PFSK-1 (cell line): Measurements from ENCODE around the gene SPNS3.

Experiments used
- POLR2AphosphoS5 ChIP-seq: IDR thresholded peaks from 2 replicates; pipeline ENCODE4 v1.6.1; 2012; ENCODE audit warnings: low read depth, mild to moderate bottlenecking, control low read depth, low read length, moderate library complexity
- TAF1 ChIP-seq: IDR thresholded peaks from 2 replicates; pipeline ENCODE4 v1.6.1; 2012; ENCODE audit warnings: low read length, control low read depth, borderline replicate concordance; ENCODE audit not compliant: insufficient read depth
- TF ChIP-seq, protein P1 (sequence below), 2 experiments: IDR thresholded peaks; 2 replicates each; pipeline versions ENCODE4 v1.6.1 to v1.8.0; 2011 to 2012; ENCODE audit warnings: low read depth in 2 of 2, low read length in 2 of 2, control low read depth in 1 of 2, inconsistent platforms in 1 of 2, mild to moderate bottlenecking in 1 of 2, moderate library complexity in 1 of 2; ENCODE audit not compliant: insufficient read depth in 1 of 2

DNA sequence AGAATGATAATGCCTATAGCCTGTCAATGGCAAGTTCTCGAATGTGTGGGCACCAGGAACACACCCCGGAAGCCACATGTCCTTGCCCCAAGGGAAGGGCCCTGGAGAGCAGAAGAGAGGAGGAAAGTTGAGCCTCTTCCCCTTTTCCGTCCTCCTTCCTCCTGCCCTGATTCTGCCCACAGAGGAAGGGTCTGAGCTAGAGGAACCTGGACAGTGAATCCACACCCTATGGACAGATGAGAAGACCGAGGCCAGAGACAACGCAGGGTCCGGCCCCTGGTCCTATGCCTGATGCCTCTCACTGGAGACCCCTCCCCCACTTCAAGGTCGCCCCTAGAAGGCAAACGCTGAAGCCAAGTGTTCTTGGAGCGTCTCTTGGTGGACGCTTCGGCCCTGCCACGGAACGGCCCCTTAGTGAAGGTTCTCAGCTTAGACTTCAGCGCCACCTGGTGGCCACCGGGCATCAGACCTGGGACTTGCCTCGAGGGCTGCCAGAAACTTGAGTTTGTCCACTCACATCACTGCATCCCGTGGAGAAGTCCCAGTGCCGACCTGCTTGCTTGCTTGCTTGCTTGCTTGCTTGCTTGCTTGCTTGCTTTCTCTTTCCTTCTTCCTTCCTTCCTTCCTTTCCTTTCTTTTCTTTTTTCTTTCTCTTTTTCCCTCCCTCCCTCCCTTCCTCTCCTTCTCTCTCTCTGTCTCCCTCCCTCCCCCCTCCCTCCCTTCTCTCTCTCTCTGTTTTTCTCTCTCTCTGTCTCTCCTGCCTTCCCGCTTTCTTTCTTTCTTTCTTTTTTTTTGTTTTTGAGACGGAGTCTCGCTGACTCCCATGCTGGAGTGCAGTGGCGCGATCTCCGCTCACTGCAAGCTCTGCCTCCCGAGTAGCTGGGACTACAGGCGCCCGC lies 20.6 kb upstream of the SPNS3 start:
- TF ChIP-seq TAF1 (no peak), POLR2AphosphoS5 (no peak)
- TF ChIP-seq, protein P1, sequence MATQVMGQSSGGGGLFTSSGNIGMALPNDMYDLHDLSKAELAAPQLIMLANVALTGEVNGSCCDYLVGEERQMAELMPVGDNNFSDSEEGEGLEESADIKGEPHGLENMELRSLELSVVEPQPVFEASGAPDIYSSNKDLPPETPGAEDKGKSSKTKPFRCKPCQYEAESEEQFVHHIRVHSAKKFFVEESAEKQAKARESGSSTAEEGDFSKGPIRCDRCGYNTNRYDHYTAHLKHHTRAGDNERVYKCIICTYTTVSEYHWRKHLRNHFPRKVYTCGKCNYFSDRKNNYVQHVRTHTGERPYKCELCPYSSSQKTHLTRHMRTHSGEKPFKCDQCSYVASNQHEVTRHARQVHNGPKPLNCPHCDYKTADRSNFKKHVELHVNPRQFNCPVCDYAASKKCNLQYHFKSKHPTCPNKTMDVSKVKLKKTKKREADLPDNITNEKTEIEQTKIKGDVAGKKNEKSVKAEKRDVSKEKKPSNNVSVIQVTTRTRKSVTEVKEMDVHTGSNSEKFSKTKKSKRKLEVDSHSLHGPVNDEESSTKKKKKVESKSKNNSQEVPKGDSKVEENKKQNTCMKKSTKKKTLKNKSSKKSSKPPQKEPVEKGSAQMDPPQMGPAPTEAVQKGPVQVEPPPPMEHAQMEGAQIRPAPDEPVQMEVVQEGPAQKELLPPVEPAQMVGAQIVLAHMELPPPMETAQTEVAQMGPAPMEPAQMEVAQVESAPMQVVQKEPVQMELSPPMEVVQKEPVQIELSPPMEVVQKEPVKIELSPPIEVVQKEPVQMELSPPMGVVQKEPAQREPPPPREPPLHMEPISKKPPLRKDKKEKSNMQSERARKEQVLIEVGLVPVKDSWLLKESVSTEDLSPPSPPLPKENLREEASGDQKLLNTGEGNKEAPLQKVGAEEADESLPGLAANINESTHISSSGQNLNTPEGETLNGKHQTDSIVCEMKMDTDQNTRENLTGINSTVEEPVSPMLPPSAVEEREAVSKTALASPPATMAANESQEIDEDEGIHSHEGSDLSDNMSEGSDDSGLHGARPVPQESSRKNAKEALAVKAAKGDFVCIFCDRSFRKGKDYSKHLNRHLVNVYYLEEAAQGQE (IDR thresholded peaks at IDR 0.05; ENCODE audit: insufficient read depth in 1 of 2, low read depth in 2 of 2, low read length in 2 of 2), result no peak
